Sigmoid colon (tissue), 7 donors: Measurements from ENCODE around the gene TMED1. TPM values are rescaled to one million over a fixed set of nuclear protein-coding genes. Genes with fewer than 3 reads are reported as not detected.

Source experiments
- DNase-seq: peaks from one replicate; pipeline ENCODE4 v3.0.0-alpha.2; 2019
- H3K27ac ChIP-seq, 4 donors: fragments of 200-600 bp; sonication (generic); one replicate each; pipeline ENCODE4 v1.5.1; 2016 to 2019; ENCODE audit warnings: mild to moderate bottlenecking in 1 of 4
- H3K27me3 ChIP-seq, 3 donors: fragments of 200-600 bp; sonication (generic); one replicate each; pipeline ENCODE4 v1.5.1; 2019; ENCODE audit warnings: mild to moderate bottlenecking in 1 of 3
- H3K36me3 ChIP-seq, 4 donors: fragments of 200-600 bp; sonication (generic); one replicate each; pipeline ENCODE4 v1.5.1; 2016 to 2019
- H3K4me1 ChIP-seq, 4 donors: fragments of 200-600 bp; sonication (generic); one replicate each; pipeline ENCODE4 v1.5.1; 2017 to 2019
- H3K4me3 ChIP-seq, 4 donors: fragments of 200-600 bp; sonication (generic); one replicate each; pipeline ENCODE4 v1.5.1; 2017 to 2019; ENCODE audit warnings: mild to moderate bottlenecking in 2 of 4, moderate library complexity in 1 of 4
- H3K9me3 ChIP-seq, 4 donors: fragments of 200-600 bp in 3 of 4; sonication (generic) in 3 of 4; one replicate each; pipeline versions ENCODE4 v1.5.1 to v1.6.1; 2013 to 2019
- EP300 ChIP-seq, 4 donors: sonication (generic); formaldehyde crosslinking; IDR thresholded peaks; one replicate each; pipeline ENCODE4 v1.6.1; 2017; ENCODE audit warnings: antibody characterized with exemption in 4 of 4
- POLR2A ChIP-seq, 2 donors: fragments of 450-650 bp; IDR thresholded peaks; one replicate each; pipeline ENCODE4 v1.6.1; 2016; ENCODE audit warnings: antibody characterized with exemption in 2 of 2, mild to moderate bottlenecking in 2 of 2, moderate library complexity in 2 of 2
- POLR2AphosphoS5 ChIP-seq, 4 donors: sonication (generic); formaldehyde crosslinking; IDR thresholded peaks; one replicate each; pipeline ENCODE4 v1.6.1; 2017; ENCODE audit warnings: antibody characterized with exemption in 4 of 4
- WGBS, 2 donors: extraction: QIAGEN DNeasy Blood & Tissue Kit; methylation state at CpG; one replicate each; pipeline ENCODE4 v1.1.7; 2013; 5-methylcytosine and 5-hydroxymethylcytosine counted together
- intact Hi-C: fragments of 100-400 bp; cut with DNase I; formaldehyde crosslinking; loops from one replicate; pipeline ENCODE4 v1.15.1; 2023
- polyA plus RNA-seq, 3 donors: library from polyadenylated mRNA; stranded (reverse); fragments of 200-250 nt; gene quantifications; one replicate each; pipeline ENCODE4 v1.2.3, GENCODE V29; 2013
- total RNA-seq, 4 donors: library from RNA; depleted of rRNA; stranded (reverse); fragments of >200 nt; gene quantifications; one replicate each; pipeline ENCODE4 v1.1.0, GENCODE V29; 2016
- TF ChIP-seq, protein P1 (sequence below), 4 experiments: fragments of 450-650 bp in 3 of 4; fragments of 200-600 bp in 1 of 4; IDR thresholded peaks; one replicate each; pipeline ENCODE4 v1.5.1; 2016 to 2019; ENCODE audit warnings: antibody characterized with exemption in 4 of 4, mild to moderate bottlenecking in 3 of 4, moderate library complexity in 2 of 4
- donor health status: healthy with polysubstance abuse.
- donor health status: Bipolar disorder and iron deficiency.
- donor health status: healthy.

Gene TMED1
- total and polyA plus RNA-seq, 7 donors: 10.8 to 35.3 (median 21.8) TPM

DNA sequence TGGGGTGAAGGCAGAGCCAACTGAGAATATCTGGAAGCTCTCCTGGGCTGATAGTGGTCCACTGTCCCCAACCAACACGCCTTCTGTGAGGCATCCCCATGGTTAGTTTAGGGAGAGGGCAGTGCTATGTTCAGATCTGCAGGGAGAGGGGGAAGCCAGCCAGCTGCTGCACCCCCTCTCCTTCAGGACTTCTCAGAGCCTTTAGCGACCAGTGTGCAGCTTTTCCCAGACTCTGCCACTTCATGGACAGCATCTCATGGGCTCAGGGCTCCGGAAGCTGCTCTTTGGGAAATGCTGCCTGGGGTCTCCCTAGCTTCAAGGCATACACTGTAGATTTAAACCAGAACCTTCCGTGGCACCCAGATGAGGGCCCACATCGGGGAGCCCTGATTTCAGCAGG, 33.5 kb downstream of the TMED1 start:
- Histone ChIP-seq H3K4me3 (no peak overlapping the region), H3K27me3 (no peaks in the 10 kb centered on the region), H3K36me3 (peaks cover 24 to 96% (median 48%) of the 10 kb centered on the region in 4 donors), H3K27ac (no peak overlapping the region), H3K9me3 (no peaks in the 10 kb centered on the region), H3K4me1 (peaks cover 0 to 7% (median 0%) of the 10 kb centered on the region in 4 donors)
- TF ChIP-seq POLR2A (IDR thresholded peaks at IDR 0.05) (no peak), EP300 (IDR thresholded peaks at IDR 0.05) (no peak), POLR2AphosphoS5 (IDR thresholded peaks at IDR 0.05) (no peak)
- TF ChIP-seq, protein P1, sequence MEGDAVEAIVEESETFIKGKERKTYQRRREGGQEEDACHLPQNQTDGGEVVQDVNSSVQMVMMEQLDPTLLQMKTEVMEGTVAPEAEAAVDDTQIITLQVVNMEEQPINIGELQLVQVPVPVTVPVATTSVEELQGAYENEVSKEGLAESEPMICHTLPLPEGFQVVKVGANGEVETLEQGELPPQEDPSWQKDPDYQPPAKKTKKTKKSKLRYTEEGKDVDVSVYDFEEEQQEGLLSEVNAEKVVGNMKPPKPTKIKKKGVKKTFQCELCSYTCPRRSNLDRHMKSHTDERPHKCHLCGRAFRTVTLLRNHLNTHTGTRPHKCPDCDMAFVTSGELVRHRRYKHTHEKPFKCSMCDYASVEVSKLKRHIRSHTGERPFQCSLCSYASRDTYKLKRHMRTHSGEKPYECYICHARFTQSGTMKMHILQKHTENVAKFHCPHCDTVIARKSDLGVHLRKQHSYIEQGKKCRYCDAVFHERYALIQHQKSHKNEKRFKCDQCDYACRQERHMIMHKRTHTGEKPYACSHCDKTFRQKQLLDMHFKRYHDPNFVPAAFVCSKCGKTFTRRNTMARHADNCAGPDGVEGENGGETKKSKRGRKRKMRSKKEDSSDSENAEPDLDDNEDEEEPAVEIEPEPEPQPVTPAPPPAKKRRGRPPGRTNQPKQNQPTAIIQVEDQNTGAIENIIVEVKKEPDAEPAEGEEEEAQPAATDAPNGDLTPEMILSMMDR (IDR thresholded peaks at IDR 0.05): no peak
- intact Hi-C loops: no loop called here
- DNase-seq: no peak
- WGBS, 2 donors: 97 to 98% methylated on average over 5 of the region's 5 CpGs

DNA sequence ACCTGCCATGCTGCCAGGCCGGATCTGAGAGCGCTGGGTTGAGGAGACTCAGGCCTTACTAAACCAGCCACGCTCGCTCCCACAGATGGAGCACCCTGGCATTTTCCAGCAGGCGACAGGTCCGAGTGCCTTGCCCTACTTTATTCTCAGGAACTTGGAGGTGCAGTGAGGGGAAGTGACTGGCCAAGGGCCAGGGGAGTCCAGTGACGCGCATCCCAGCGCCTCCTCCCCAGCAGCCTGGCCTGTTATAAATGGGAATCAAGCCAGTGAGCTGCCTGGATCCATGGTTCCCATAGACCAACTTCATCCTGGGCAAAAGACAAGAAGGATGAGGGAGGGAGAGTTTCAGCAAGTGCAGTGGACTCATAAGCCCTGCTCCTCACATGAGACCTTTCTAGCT, 35.5 kb downstream of the TMED1 start:
- 84 to 90% methylated on average over 9 of the region's 9 CpGs for WGBS, 2 donors
- Histone ChIP-seq H3K36me3 (peaks cover 37 to 98% (median 54%) of the 10 kb centered on the region in 4 donors), H3K4me3 (no peak overlapping the region), H3K4me1 (peaks cover 0 to 7% (median 0%) of the 10 kb centered on the region in 4 donors), H3K9me3 (no peaks in the 10 kb centered on the region), H3K27me3 (no peaks in the 10 kb centered on the region), H3K27ac (peak overlapping the region in 1 of 4 donors; percentile 37)
- intact Hi-C loops: no loop called here
- TF ChIP-seq POLR2AphosphoS5 (IDR thresholded peaks at IDR 0.05) (no peak), POLR2A (IDR thresholded peaks at IDR 0.05) (no peak), EP300 (IDR thresholded peaks at IDR 0.05) (no peak)
- TF ChIP-seq, protein P1 (IDR thresholded peaks at IDR 0.05): no peak
- no peak for DNase-seq

GRCh38 chr19:10797541-10798256, 38.3 kb downstream of the TMED1 start:
- TF ChIP-seq POLR2AphosphoS5 (IDR thresholded peaks at IDR 0.05) (no peak), POLR2A (IDR thresholded peaks at IDR 0.05) (no peak), EP300 (IDR thresholded peaks at IDR 0.05) (no peak)
- TF ChIP-seq, protein P1 (IDR thresholded peaks at IDR 0.05): no peak
- intact Hi-C loops: no loop called here
- no peak for DNase-seq
- H3K36me3 ChIP-seq: peaks cover 40 to 98% (median 52%) of the 10 kb centered on the region in 4 donors
- no peaks in the 10 kb centered on the region for H3K27me3 ChIP-seq
- no peaks in the 10 kb centered on the region for H3K9me3 ChIP-seq
- WGBS, 2 donors: 75 to 82% methylated on average over 19 of the region's 19 CpGs
- H3K4me1 ChIP-seq: peaks cover 0 to 7% (median 0%) of the 10 kb centered on the region in 4 donors
- no peak overlapping the region for H3K27ac ChIP-seq
- H3K4me3 ChIP-seq: no peak overlapping the region

DNA sequence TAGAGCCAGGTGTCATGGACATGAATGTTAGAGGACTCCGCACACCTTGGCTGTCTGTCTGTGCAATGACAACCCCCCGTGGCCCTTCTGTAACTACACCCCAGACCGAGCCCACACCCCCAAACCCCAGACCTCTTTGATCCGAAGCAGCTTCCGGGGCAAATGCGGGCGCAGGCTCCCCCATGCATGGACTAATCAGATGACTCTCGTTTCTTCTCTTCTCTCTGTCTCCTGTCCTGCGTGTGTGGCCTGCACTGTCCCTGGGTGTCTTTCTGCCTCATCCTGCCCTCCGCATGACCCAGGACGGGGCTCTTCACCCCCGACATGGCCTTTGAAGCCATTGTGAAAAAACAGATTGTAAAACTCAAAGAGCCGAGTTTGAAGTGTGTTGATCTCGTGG, 38.9 kb downstream of the TMED1 start:
- no peak overlapping the region for H3K4me3 ChIP-seq
- intact Hi-C loops: no loop called here
- no peaks in the 10 kb centered on the region for H3K27me3 ChIP-seq
- WGBS, 2 donors: 78 to 85% methylated on average over 14 of the region's 14 CpGs
- no peak overlapping the region for H3K27ac ChIP-seq
- TF ChIP-seq POLR2AphosphoS5 (IDR thresholded peaks at IDR 0.05): no peak
- no peak for TF ChIP-seq EP300 (IDR thresholded peaks at IDR 0.05)
- TF ChIP-seq POLR2A (IDR thresholded peaks at IDR 0.05): no peak
- TF ChIP-seq, protein P1 (IDR thresholded peaks at IDR 0.05): no peak
- H3K4me1 ChIP-seq: peaks cover 0 to 7% (median 0%) of the 10 kb centered on the region in 4 donors
- no peaks in the 10 kb centered on the region for H3K9me3 ChIP-seq
- no peak for DNase-seq
- peaks cover 34 to 98% (median 50%) of the 10 kb centered on the region in 4 donors for H3K36me3 ChIP-seq
